Measurements from ENCODE around the gene DNASE1. TPM values are rescaled to one million over a fixed set of nuclear protein-coding genes. Genes with fewer than 3 reads are reported as not detected.

DNASE1 gene
- total RNA-seq, 2 donors from 2014 or later = 31.2 to 32.2 TPM

DNA sequence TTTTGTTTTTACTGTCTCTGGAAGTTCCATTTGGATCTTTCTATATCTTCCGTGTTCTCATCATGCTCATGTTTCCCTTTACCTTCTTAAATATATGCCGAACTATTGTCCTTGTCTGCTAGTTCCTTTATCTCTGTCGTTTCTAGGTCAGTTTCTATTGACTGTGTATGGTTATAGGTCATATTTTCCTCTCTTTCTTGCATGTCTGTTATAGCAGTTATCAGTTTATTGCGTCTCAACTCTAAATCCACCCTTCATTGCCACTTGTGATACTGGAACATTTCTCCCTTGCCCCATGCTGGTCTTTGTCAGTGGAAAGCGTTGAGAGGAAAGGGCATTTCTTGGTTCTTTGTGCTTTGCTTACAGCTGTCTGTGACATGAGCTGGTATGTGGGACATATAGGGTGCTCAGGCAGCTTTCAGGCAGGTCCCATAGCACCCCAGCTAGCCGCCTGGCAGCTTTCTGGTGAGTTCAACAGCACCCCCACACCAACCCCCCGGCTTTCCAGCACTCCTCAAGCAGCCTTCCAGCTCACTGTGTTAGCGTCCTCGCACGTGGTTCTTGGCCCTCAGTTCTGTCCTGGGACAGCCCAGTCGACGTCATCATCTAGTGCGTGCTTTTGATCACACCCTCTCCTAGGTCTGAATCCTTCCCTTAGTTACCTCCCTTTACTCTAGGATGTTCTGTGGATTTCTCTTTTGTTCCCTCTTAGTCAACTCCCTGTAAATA lies 15.4 kb upstream of the DNASE1 start:
- H3K36me3 ChIP-seq (ENCODE audit: control insufficient read depth, insufficient read depth, low read length) = peaks cover 12% of the 10 kb centered on the region
- H3K27ac ChIP-seq (ENCODE audit: low read depth, low read length) = no peak overlapping the region
- Mint-ChIP-seq H3K4me3 (no peak overlapping the region), H3K9me3 (peaks cover 4% of the 10 kb centered on the region), H3K36me3 (ENCODE audit: low read depth) (peaks cover 8% of the 10 kb centered on the region), H3K27ac (peak overlapping the region; percentile 4), H3K4me1 (peaks cover 15% of the 10 kb centered on the region), H3K27me3 (ENCODE audit: insufficient read depth) (no peaks in the 10 kb centered on the region)
- no peaks in the 10 kb centered on the region for H3K9me3 ChIP-seq (ENCODE audit: control insufficient read depth, low read length)
- peaks cover 8% of the 10 kb centered on the region for H3K4me1 ChIP-seq (ENCODE audit: control insufficient read depth, insufficient read depth, low read length)
- H3K4me3 ChIP-seq (ENCODE audit: low read length) = no peak overlapping the region
- WGBS, 2 experiments (ENCODE audit: insufficient coverage in 1 of 2, insufficient read length in 1 of 2) = 90 to 91% methylated on average over 9 to 13 of the region's 13 CpGs
- no peaks in the 10 kb centered on the region for H3K27me3 ChIP-seq (ENCODE audit: control insufficient read depth, insufficient read depth, low read length, poor library complexity, severe bottlenecking)
- no peak overlapping the region for H3K9ac ChIP-seq (ENCODE audit: extremely low read depth, low read length, poor library complexity, severe bottlenecking)
- TF ChIP-seq, protein P1, sequence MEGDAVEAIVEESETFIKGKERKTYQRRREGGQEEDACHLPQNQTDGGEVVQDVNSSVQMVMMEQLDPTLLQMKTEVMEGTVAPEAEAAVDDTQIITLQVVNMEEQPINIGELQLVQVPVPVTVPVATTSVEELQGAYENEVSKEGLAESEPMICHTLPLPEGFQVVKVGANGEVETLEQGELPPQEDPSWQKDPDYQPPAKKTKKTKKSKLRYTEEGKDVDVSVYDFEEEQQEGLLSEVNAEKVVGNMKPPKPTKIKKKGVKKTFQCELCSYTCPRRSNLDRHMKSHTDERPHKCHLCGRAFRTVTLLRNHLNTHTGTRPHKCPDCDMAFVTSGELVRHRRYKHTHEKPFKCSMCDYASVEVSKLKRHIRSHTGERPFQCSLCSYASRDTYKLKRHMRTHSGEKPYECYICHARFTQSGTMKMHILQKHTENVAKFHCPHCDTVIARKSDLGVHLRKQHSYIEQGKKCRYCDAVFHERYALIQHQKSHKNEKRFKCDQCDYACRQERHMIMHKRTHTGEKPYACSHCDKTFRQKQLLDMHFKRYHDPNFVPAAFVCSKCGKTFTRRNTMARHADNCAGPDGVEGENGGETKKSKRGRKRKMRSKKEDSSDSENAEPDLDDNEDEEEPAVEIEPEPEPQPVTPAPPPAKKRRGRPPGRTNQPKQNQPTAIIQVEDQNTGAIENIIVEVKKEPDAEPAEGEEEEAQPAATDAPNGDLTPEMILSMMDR (conservative IDR thresholded peaks at IDR 0.05) = no peak
- no peak for DNase-seq

DNA sequence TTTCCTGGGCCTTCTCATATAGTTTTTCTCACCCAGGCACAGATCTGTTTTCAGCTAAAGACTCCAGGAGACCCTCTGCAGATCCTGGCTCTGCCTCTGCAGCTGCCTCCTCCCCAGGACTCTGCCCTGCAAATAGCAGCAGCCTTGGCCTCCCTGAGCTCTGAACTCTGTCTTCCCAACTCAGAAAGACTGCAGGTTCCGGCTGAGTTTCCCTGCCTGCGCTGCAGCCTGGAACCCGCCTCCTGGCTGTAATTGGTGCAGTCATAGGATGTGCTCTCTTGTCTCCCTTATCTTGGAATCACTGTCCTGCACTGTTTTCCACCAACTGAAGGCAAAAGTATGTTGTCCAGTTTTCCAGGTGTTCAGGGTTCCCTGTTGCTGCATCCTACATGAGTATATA lies 14.3 kb upstream of the DNASE1 start:
- no peak overlapping the region for H3K4me3 Mint-ChIP-seq
- TF ChIP-seq, protein P1 (conservative IDR thresholded peaks at IDR 0.05) = no peak
- no peak overlapping the region for H3K27ac Mint-ChIP-seq
- Histone ChIP-seq H3K4me1 (ENCODE audit: control insufficient read depth, insufficient read depth, low read length) (peaks cover 8% of the 10 kb centered on the region), H3K9me3 (ENCODE audit: control insufficient read depth, low read length) (no peaks in the 10 kb centered on the region), H3K27ac (ENCODE audit: low read depth, low read length) (no peak overlapping the region), H3K36me3 (ENCODE audit: control insufficient read depth, insufficient read depth, low read length) (peaks cover 12% of the 10 kb centered on the region), H3K9ac (ENCODE audit: extremely low read depth, low read length, poor library complexity, severe bottlenecking) (no peak overlapping the region), H3K4me3 (ENCODE audit: low read length) (no peak overlapping the region), H3K27me3 (ENCODE audit: control insufficient read depth, insufficient read depth, low read length, poor library complexity, severe bottlenecking) (no peaks in the 10 kb centered on the region)
- H3K36me3 Mint-ChIP-seq (ENCODE audit: low read depth) = peaks cover 10% of the 10 kb centered on the region
- H3K9me3 Mint-ChIP-seq = peaks cover 4% of the 10 kb centered on the region
- WGBS, 2 experiments (ENCODE audit: insufficient coverage in 1 of 2, insufficient read length in 1 of 2) = 80 to 94% methylated on average over 1 to 3 of the region's 3 CpGs
- H3K27me3 Mint-ChIP-seq (ENCODE audit: insufficient read depth) = no peaks in the 10 kb centered on the region
- peaks cover 18% of the 10 kb centered on the region for H3K4me1 Mint-ChIP-seq
- no peak for DNase-seq

DNA sequence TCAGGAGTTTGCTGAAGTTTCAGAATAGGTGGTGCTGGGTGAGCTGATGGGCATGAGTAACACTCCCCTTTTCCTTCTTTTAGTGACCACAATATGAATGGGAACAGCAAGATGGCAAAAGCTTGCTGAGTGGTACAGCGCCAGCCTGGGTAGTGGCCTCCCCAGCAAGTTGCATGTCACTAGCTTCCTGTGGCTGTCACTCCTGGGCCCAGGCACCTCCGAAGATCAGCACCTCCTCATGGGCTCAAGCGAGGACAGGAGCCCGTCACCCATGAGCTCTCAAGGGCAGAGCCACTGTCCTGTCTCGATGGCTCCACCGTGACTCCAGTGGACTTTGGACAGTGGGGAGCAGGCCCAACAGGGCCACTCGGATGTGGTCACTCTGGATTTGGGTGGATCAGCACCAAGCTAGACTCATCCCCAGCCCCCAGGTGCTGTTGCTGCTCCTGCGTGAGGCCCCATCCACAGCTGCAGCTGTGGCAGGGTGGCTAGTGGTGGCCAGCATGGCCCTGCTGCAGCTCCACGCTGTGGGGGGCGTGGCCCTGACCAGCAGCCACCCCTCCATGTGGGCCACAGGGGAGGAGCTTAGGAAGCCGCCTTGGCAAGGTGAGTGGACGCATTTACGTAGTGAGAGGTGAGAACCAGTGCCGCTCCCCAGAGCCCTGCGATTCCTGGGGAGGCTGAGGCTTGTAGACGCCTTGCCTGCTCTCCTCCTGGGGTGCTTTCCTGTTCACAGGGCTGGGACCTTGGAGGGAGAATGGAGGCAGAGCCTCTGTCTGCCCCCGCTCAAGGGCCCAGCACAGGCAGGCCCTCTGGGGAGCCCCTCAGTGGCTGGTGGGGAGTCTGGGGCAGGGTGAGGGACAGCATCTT lies 13.6 kb upstream of the DNASE1 start:
- Mint-ChIP-seq H3K9me3 (peaks cover 4% of the 10 kb centered on the region), H3K36me3 (ENCODE audit: low read depth) (peaks cover 13% of the 10 kb centered on the region), H3K27me3 (ENCODE audit: insufficient read depth) (no peaks in the 10 kb centered on the region), H3K4me1 (peaks cover 24% of the 10 kb centered on the region), H3K27ac (no peak overlapping the region), H3K4me3 (no peak overlapping the region)
- WGBS, 2 experiments (ENCODE audit: insufficient coverage in 1 of 2, insufficient read length in 1 of 2) = 92 to 96% methylated on average over 10 to 17 of the region's 17 CpGs
- no peak overlapping the region for H3K27ac ChIP-seq (ENCODE audit: low read depth, low read length)
- H3K27me3 ChIP-seq (ENCODE audit: control insufficient read depth, insufficient read depth, low read length, poor library complexity, severe bottlenecking) = no peaks in the 10 kb centered on the region
- H3K4me1 ChIP-seq (ENCODE audit: control insufficient read depth, insufficient read depth, low read length) = peaks cover 8% of the 10 kb centered on the region
- H3K4me3 ChIP-seq (ENCODE audit: low read length) = no peak overlapping the region
- peaks cover 12% of the 10 kb centered on the region for H3K36me3 ChIP-seq (ENCODE audit: control insufficient read depth, insufficient read depth, low read length)
- TF ChIP-seq, protein P1 (conservative IDR thresholded peaks at IDR 0.05) = no peak
- H3K9me3 ChIP-seq (ENCODE audit: control insufficient read depth, low read length) = no peaks in the 10 kb centered on the region
- DNase-seq = no peak
- H3K9ac ChIP-seq (ENCODE audit: extremely low read depth, low read length, poor library complexity, severe bottlenecking) = no peak overlapping the region
